IgD-negative memory B cell (primary cell): Measurements from ENCODE around the gene HHAT. TPM values are rescaled to one million over a fixed set of nuclear protein-coding genes. Genes with fewer than 3 reads are reported as not detected.

Source experiments
- H3K27ac Mint-ChIP-seq, 3 donors: one replicate each; pipeline ENCODE4 v1.8.0; 2020 to 2022; ENCODE audit warnings: mild to moderate bottlenecking in 3 of 3, mixed read lengths in 3 of 3, moderate library complexity in 1 of 3
- H3K27me3 Mint-ChIP-seq: one replicate; pipeline ENCODE4 v1.8.0; 2021; ENCODE audit warnings: mixed read lengths
- H3K36me3 Mint-ChIP-seq: one replicate; pipeline ENCODE4 v1.8.0; 2020; ENCODE audit warnings: mild to moderate bottlenecking, mixed read lengths
- H3K4me1 Mint-ChIP-seq, 3 donors: one replicate each; pipeline ENCODE4 v1.8.0; 2020 to 2022; ENCODE audit warnings: mixed read lengths in 3 of 3, mild to moderate bottlenecking in 1 of 3
- H3K4me3 Mint-ChIP-seq, 4 donors: one replicate each; pipeline ENCODE4 v1.8.0; 2020 to 2022; ENCODE audit warnings: mild to moderate bottlenecking in 4 of 4, mixed read lengths in 4 of 4, moderate library complexity in 3 of 4
- H3K9me3 Mint-ChIP-seq, 3 donors: one replicate each; pipeline ENCODE4 v1.8.0; 2020 to 2021; ENCODE audit warnings: mixed read lengths in 3 of 3, mild to moderate bottlenecking in 1 of 3
- polyA plus RNA-seq: library from polyadenylated mRNA; unstranded; fragments of 300-500 nt; fragmentation: Illumina TruSeq; gene quantifications from one replicate; pipeline ENCODE4 v1.2.3, GENCODE V29; 2021

Gene HHAT
- polyA plus RNA-seq, 1 donor from 2014 or later: 6.3 TPM

GRCh38 chr1:210557426-210558077, 228.8 kb downstream of the HHAT start:
- Mint-ChIP-seq H3K4me3 (no peak overlapping the region), H3K4me1 (peaks cover 0 to 3% (median 0%) of the 10 kb centered on the region in 3 donors), H3K27me3 (no peaks in the 10 kb centered on the region), H3K27ac (no peak overlapping the region), H3K9me3 (no peaks in the 10 kb centered on the region), H3K36me3 (peaks cover 4% of the 10 kb centered on the region)

GRCh38 chr1:210558302-210558701, 229.6 kb downstream of the HHAT start:
- H3K27ac Mint-ChIP-seq: peak overlapping the region in 1 of 3 donors; percentile 12
- no peaks in the 10 kb centered on the region for H3K27me3 Mint-ChIP-seq
- no peaks in the 10 kb centered on the region for H3K9me3 Mint-ChIP-seq
- H3K4me3 Mint-ChIP-seq: no peak overlapping the region
- peaks cover 0 to 3% (median 0%) of the 10 kb centered on the region in 3 donors for H3K4me1 Mint-ChIP-seq
- H3K36me3 Mint-ChIP-seq: peaks cover 4% of the 10 kb centered on the region

- Mint-ChIP-seq H3K27ac (no peak overlapping the region), H3K4me1 (no peaks in the 10 kb centered on the region), H3K4me3 (no peak overlapping the region), H3K36me3 (peaks cover 9% of the 10 kb centered on the region), H3K9me3 (peaks cover 0 to 2% (median 0%) of the 10 kb centered on the region in 3 donors), H3K27me3 (no peaks in the 10 kb centered on the region)
Measured at GRCh38 chr1:210565306-210565705, 236.6 kb downstream of the HHAT start.

GRCh38 chr1:210568631-210569030, 239.9 kb downstream of the HHAT start:
- Mint-ChIP-seq H3K36me3 (peaks cover 10% of the 10 kb centered on the region), H3K4me1 (no peaks in the 10 kb centered on the region), H3K4me3 (no peak overlapping the region), H3K27me3 (no peaks in the 10 kb centered on the region), H3K27ac (no peak overlapping the region), H3K9me3 (peaks cover 0 to 2% (median 0%) of the 10 kb centered on the region in 3 donors)

- no peaks in the 10 kb centered on the region for H3K4me1 Mint-ChIP-seq
- no peaks in the 10 kb centered on the region for H3K27me3 Mint-ChIP-seq
- peaks cover 0 to 2% (median 0%) of the 10 kb centered on the region in 3 donors for H3K9me3 Mint-ChIP-seq
- no peak overlapping the region for H3K4me3 Mint-ChIP-seq
- H3K27ac Mint-ChIP-seq: no peak overlapping the region
- H3K36me3 Mint-ChIP-seq: peaks cover 9% of the 10 kb centered on the region
Measured at GRCh38 chr1:210570116-210570515, 241.4 kb downstream of the HHAT start.

- no peak overlapping the region for H3K4me3 Mint-ChIP-seq
- H3K36me3 Mint-ChIP-seq: peaks cover 9% of the 10 kb centered on the region
- H3K9me3 Mint-ChIP-seq: peaks cover 0 to 7% (median 2%) of the 10 kb centered on the region in 3 donors
- no peaks in the 10 kb centered on the region for H3K4me1 Mint-ChIP-seq
- H3K27me3 Mint-ChIP-seq: no peaks in the 10 kb centered on the region
- no peak overlapping the region for H3K27ac Mint-ChIP-seq
Measured at GRCh38 chr1:210571356-210572284, 242.9 kb downstream of the HHAT start.

- Mint-ChIP-seq H3K9me3 (peaks cover 0 to 12% (median 5%) of the 10 kb centered on the region in 3 donors), H3K4me3 (no peak overlapping the region), H3K36me3 (peaks cover 11% of the 10 kb centered on the region), H3K27ac (no peak overlapping the region), H3K27me3 (no peaks in the 10 kb centered on the region), H3K4me1 (no peaks in the 10 kb centered on the region)
Measured at GRCh38 chr1:210573141-210573540, 244.4 kb downstream of the HHAT start.

GRCh38 chr1:210582205-210582970, 253.7 kb downstream of the HHAT start:
- peaks cover 2% of the 10 kb centered on the region for H3K27me3 Mint-ChIP-seq
- H3K36me3 Mint-ChIP-seq: peaks cover 3% of the 10 kb centered on the region
- H3K27ac Mint-ChIP-seq: no peak overlapping the region
- H3K4me1 Mint-ChIP-seq: peaks cover 0 to 9% (median 0%) of the 10 kb centered on the region in 3 donors
- H3K9me3 Mint-ChIP-seq: peaks cover 0 to under 1% (median 0%) of the 10 kb centered on the region in 3 donors
- H3K4me3 Mint-ChIP-seq: peak overlapping the region in 1 of 4 donors; percentile 1

- Mint-ChIP-seq H3K9me3 (no peaks in the 10 kb centered on the region), H3K27ac (no peak overlapping the region), H3K27me3 (peaks cover 2% of the 10 kb centered on the region), H3K4me3 (no peak overlapping the region), H3K4me1 (peaks cover 0 to 9% (median 0%) of the 10 kb centered on the region in 3 donors), H3K36me3 (peaks cover 1% of the 10 kb centered on the region)
Measured at GRCh38 chr1:210584439-210585113, 255.9 kb downstream of the HHAT start.

- H3K4me1 Mint-ChIP-seq: peaks cover 0 to 9% (median 0%) of the 10 kb centered on the region in 3 donors
- H3K9me3 Mint-ChIP-seq: peaks cover 0 to 13% (median 4%) of the 10 kb centered on the region in 3 donors
- H3K27ac Mint-ChIP-seq: no peak overlapping the region
- H3K4me3 Mint-ChIP-seq: no peak overlapping the region
- H3K36me3 Mint-ChIP-seq: peaks cover 12% of the 10 kb centered on the region
- H3K27me3 Mint-ChIP-seq: peaks cover 2% of the 10 kb centered on the region
Measured at GRCh38 chr1:210586771-210587170, 258.1 kb downstream of the HHAT start.

- H3K27ac Mint-ChIP-seq: no peak overlapping the region
- H3K4me1 Mint-ChIP-seq: peaks cover 0 to 2% (median 0%) of the 10 kb centered on the region in 3 donors
- peaks cover 0 to 13% (median 4%) of the 10 kb centered on the region in 3 donors for H3K9me3 Mint-ChIP-seq
- H3K4me3 Mint-ChIP-seq: no peak overlapping the region
- H3K36me3 Mint-ChIP-seq: peaks cover 14% of the 10 kb centered on the region
- no peaks in the 10 kb centered on the region for H3K27me3 Mint-ChIP-seq
Measured at GRCh38 chr1:210587566-210587965, 258.9 kb downstream of the HHAT start.

- Mint-ChIP-seq H3K4me1 (peaks cover 0 to 3% (median 0%) of the 10 kb centered on the region in 3 donors), H3K9me3 (peaks cover 0 to 13% (median 4%) of the 10 kb centered on the region in 3 donors), H3K4me3 (no peak overlapping the region), H3K27me3 (no peaks in the 10 kb centered on the region), H3K36me3 (peaks cover 14% of the 10 kb centered on the region), H3K27ac (no peak overlapping the region)
Measured at GRCh38 chr1:210588357-210588756, 259.7 kb downstream of the HHAT start.

- Mint-ChIP-seq H3K4me3 (no peak overlapping the region), H3K4me1 (peaks cover 0 to 3% (median 0%) of the 10 kb centered on the region in 3 donors), H3K27ac (no peak overlapping the region), H3K36me3 (peaks cover 14% of the 10 kb centered on the region), H3K27me3 (no peaks in the 10 kb centered on the region), H3K9me3 (peaks cover 0 to 13% (median 4%) of the 10 kb centered on the region in 3 donors)
Measured at GRCh38 chr1:210588946-210589345, 260.2 kb downstream of the HHAT start.

GRCh38 chr1:210591214-210591613, 262.5 kb downstream of the HHAT start:
- H3K9me3 Mint-ChIP-seq: peaks cover 0 to 21% (median 6%) of the 10 kb centered on the region in 3 donors
- peaks cover 18% of the 10 kb centered on the region for H3K36me3 Mint-ChIP-seq
- H3K27me3 Mint-ChIP-seq: no peaks in the 10 kb centered on the region
- H3K27ac Mint-ChIP-seq: no peak overlapping the region
- no peak overlapping the region for H3K4me3 Mint-ChIP-seq
- peaks cover 0 to 3% (median 0%) of the 10 kb centered on the region in 3 donors for H3K4me1 Mint-ChIP-seq
